ENCODE results near the gene CLNK. TPM values are rescaled to one million over a fixed set of nuclear protein-coding genes. Genes with fewer than 3 reads are reported as not detected.
"Not testable (repeated sequence)": the region's sequence is repeated elsewhere in the genome, so short reads cannot be mapped to it uniquely, and the experiment has no call there.

CLNK gene
- total and polyA plus RNA-seq, 12 donors: 0.07 to 0.35 (median 0.26) TPM; not detected in 9

- no peaks in the 10 kb centered on the region for H3K36me3 ChIP-seq (replicated peaks in 1 of 2)
- intact Hi-C loops (cut with DNase I): no loop called here
- TF ChIP-seq, protein P1, sequence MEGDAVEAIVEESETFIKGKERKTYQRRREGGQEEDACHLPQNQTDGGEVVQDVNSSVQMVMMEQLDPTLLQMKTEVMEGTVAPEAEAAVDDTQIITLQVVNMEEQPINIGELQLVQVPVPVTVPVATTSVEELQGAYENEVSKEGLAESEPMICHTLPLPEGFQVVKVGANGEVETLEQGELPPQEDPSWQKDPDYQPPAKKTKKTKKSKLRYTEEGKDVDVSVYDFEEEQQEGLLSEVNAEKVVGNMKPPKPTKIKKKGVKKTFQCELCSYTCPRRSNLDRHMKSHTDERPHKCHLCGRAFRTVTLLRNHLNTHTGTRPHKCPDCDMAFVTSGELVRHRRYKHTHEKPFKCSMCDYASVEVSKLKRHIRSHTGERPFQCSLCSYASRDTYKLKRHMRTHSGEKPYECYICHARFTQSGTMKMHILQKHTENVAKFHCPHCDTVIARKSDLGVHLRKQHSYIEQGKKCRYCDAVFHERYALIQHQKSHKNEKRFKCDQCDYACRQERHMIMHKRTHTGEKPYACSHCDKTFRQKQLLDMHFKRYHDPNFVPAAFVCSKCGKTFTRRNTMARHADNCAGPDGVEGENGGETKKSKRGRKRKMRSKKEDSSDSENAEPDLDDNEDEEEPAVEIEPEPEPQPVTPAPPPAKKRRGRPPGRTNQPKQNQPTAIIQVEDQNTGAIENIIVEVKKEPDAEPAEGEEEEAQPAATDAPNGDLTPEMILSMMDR (IDR thresholded peaks at IDR 0.05): no peak
Measured at GRCh38 chr4:10576236-10576635, 108.3 kb downstream of the CLNK start.

DNA sequence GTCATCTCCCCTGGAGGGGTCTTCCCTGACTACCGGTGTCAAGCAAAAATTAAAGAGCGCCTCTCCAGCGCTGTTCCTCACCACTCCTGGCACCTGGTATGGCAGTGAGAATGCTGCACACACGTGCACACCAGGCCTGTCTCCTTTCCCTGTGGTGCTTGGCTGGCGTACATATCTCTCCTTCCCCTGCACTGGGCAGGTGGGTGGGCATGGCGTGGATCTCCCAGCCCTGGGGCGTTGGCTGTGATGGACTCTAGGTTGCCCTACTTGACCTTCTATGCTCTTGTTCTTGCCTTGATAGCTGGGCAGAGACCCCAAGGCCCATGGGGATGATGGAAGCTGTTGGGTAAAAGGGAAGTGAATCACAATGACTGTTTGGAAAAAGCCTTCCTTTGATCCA lies 109.2 kb downstream of the CLNK start:
- no peak for TF ChIP-seq POLR2A (IDR thresholded peaks at IDR 0.05)
- TF ChIP-seq, protein P1 (IDR thresholded peaks at IDR 0.05): no peak

More at GRCh38 chr4:10576236-10576635, 108.3 kb downstream of the CLNK start:
- Histone ChIP-seq H3K9me3 (replicated peaks in 1 of 3) (no peaks in the 10 kb centered on the region), H3K4me3 (no peak overlapping the region), H3K27ac (no peak overlapping the region), H3K4me1 (replicated peaks in 1 of 2) (no peaks in the 10 kb centered on the region), H3K27me3 (no peaks in the 10 kb centered on the region)
- 66 to 86% (median 74%) methylated on average over 3 to 4 of the region's 4 CpGs for WGBS, 4 donors
- no peak for DNase-seq

GRCh38 chr4:10574553-10574952 lies 110.0 kb downstream of the CLNK start:
- not testable (repeated sequence) for H3K36me3 ChIP-seq (replicated peaks in 1 of 2); H3K4me1 ChIP-seq (replicated peaks in 1 of 2); H3K9me3 ChIP-seq (replicated peaks in 1 of 3); H3K27ac ChIP-seq; H3K4me3 ChIP-seq; DNase-seq; H3K27me3 ChIP-seq
- intact Hi-C loops (cut with DNase I): loop anchor here in 1 of 2 donors (5.0 kb wide), 1 partner anchor 853 kb away; the partner anchor contains the start of gene HS3ST1
- 84 to 94% (median 90%) methylated on average over 8 of the region's 8 CpGs for WGBS, 4 donors

More for the DNA sequence above, 109.2 kb downstream of the CLNK start:
- Histone ChIP-seq H3K27me3 (no peaks in the 10 kb centered on the region), H3K4me1 (replicated peaks in 1 of 2) (no peaks in the 10 kb centered on the region), H3K36me3 (replicated peaks in 1 of 2) (no peaks in the 10 kb centered on the region), H3K27ac (no peak overlapping the region), H3K9me3 (replicated peaks in 1 of 3) (no peaks in the 10 kb centered on the region), H3K4me3 (no peak overlapping the region)
- DNase-seq: no peak
- 84 to 96% (median 86%) methylated on average over 7 of the region's 7 CpGs for WGBS, 4 donors
- intact Hi-C loops (cut with DNase I): no loop called here

GRCh38 chr4:10571909-10572308 lies 112.7 kb downstream of the CLNK start:
- 47 to 65% (median 58%) methylated on average over 2 of the region's 2 CpGs for WGBS, 4 donors
- Histone ChIP-seq H3K27me3 (no peaks in the 10 kb centered on the region), H3K4me1 (replicated peaks in 1 of 2) (no peaks in the 10 kb centered on the region), H3K9me3 (replicated peaks in 1 of 3) (no peaks in the 10 kb centered on the region), H3K27ac (no peak overlapping the region), H3K36me3 (replicated peaks in 1 of 2) (no peaks in the 10 kb centered on the region), H3K4me3 (no peak overlapping the region)
- intact Hi-C loops (cut with DNase I): loop anchor here in 1 of 2 donors (5.0 kb wide), 1 partner anchor 855 kb away; the partner anchor contains the start of gene HS3ST1
- no peak for TF ChIP-seq POLR2A (IDR thresholded peaks at IDR 0.05)
- TF ChIP-seq, protein P1 (IDR thresholded peaks at IDR 0.05): no peak
- DNase-seq: no peak

GRCh38 chr4:10569491-10569890 lies 115.1 kb downstream of the CLNK start:
- Histone ChIP-seq H3K27me3 (no peaks in the 10 kb centered on the region), H3K4me1 (replicated peaks in 1 of 2) (no peaks in the 10 kb centered on the region), H3K9me3 (replicated peaks in 1 of 3) (no peaks in the 10 kb centered on the region), H3K4me3 (no peak overlapping the region), H3K36me3 (replicated peaks in 1 of 2) (no peaks in the 10 kb centered on the region), H3K27ac (no peak overlapping the region)
- intact Hi-C loops (cut with DNase I): loop anchor here in 1 of 2 donors (10.0 kb wide), 1 partner anchor 1155 kb away; no protein-coding TSS in a partner anchor
- DNase-seq: no peak
- WGBS, 4 donors: 85 to 97% (median 91%) methylated on average over 2 of the region's 2 CpGs
- TF ChIP-seq, protein P1 (IDR thresholded peaks at IDR 0.05): no peak
- TF ChIP-seq POLR2A (IDR thresholded peaks at IDR 0.05): no peak
